Liver (tissue), 9 donors: ENCODE data around the gene ITM2C. TPM values are rescaled to one million over a fixed set of nuclear protein-coding genes. Genes with fewer than 3 reads are reported as not detected.

ENCODE experiments used
- DNase-seq: peaks from one replicate; pipeline ENCODE4 v3.0.0-alpha.2; 2017; ENCODE audit warnings: low spot score
- H3K27ac ChIP-seq, 2 donors: one replicate each; pipeline ENCODE4 v1.7.0; 2013; ENCODE audit warnings: inconsistent platforms in 2 of 2, low read length in 2 of 2, control low read depth in 1 of 2, low read depth in 1 of 2, mild to moderate bottlenecking in 1 of 2
- H3K27me3 ChIP-seq, 4 donors: one replicate each; pipeline versions ENCODE4 v1.6.1 to v1.7.0; 2013; ENCODE audit warnings: low read length in 3 of 4, inconsistent platforms in 1 of 4, mild to moderate bottlenecking in 1 of 4, moderate library complexity in 1 of 4; ENCODE audit not compliant: control insufficient read depth in 4 of 4, insufficient read depth in 4 of 4
- H3K36me3 ChIP-seq, 4 donors: one replicate each; pipeline versions ENCODE4 v1.6.1 to v1.7.0; 2013; ENCODE audit warnings: low read length in 3 of 4, mild to moderate bottlenecking in 3 of 4, low read depth in 1 of 4, moderate library complexity in 1 of 4; ENCODE audit not compliant: control insufficient read depth in 4 of 4, insufficient read depth in 3 of 4
- H3K4me1 ChIP-seq, 4 donors: one replicate each; pipeline versions ENCODE4 v1.6.1 to v1.7.0; 2013; ENCODE audit warnings: low read length in 3 of 4, mild to moderate bottlenecking in 3 of 4, moderate library complexity in 1 of 4; ENCODE audit not compliant: control insufficient read depth in 4 of 4, insufficient read depth in 4 of 4
- H3K4me3 ChIP-seq, 3 donors: one replicate each; pipeline versions ENCODE4 v1.6.1 to v1.7.0; 2013; ENCODE audit warnings: low read length in 3 of 3, control low read depth in 1 of 3, low read depth in 1 of 3, mild to moderate bottlenecking in 1 of 3
- H3K9ac ChIP-seq, 2 donors: one replicate each; pipeline ENCODE4 v1.7.0; 2013; ENCODE audit warnings: low read length in 2 of 2, mild to moderate bottlenecking in 2 of 2, moderate library complexity in 2 of 2, control low read depth in 1 of 2, low read depth in 1 of 2
- H3K9me3 ChIP-seq, 4 donors: one replicate each; pipeline versions ENCODE4 v1.6.1 to v1.7.0; 2013; ENCODE audit warnings: low read length in 3 of 4; ENCODE audit not compliant: control insufficient read depth in 4 of 4
- ATF3 ChIP-seq: IDR thresholded peaks from 2 replicates; pipeline ENCODE4 v1.6.1; 2016; ENCODE audit warnings: antibody characterized with exemption
- CTCF ChIP-seq: fragments of 150-350 bp; IDR thresholded peaks from 2 replicates; pipeline ENCODE4 v1.5.1; 2017; ENCODE audit warnings: improper control_type of control experiment, low read depth, low read length; ENCODE audit not compliant: missing input control
- EGR1 ChIP-seq, 2 donors: IDR thresholded peaks; 2 replicates each; pipeline ENCODE4 v1.6.1; 2016 to 2018; ENCODE audit warnings: antibody characterized with exemption in 2 of 2, low read depth in 2 of 2
- FOXA1 ChIP-seq: IDR thresholded peaks from 2 replicates; pipeline ENCODE4 v1.6.1; 2016; ENCODE audit warnings: antibody characterized with exemption
- FOXA2 ChIP-seq: IDR thresholded peaks from 2 replicates; pipeline ENCODE4 v1.6.1; 2016; ENCODE audit warnings: antibody characterized with exemption
- GABPA ChIP-seq, 2 donors: IDR thresholded peaks in 1 of 2; conservative IDR thresholded peaks in 1 of 2; 2 replicates each; pipeline ENCODE4 v1.6.1; 2016; ENCODE audit warnings: antibody characterized with exemption in 2 of 2, mild to moderate bottlenecking in 1 of 2, moderate library complexity in 1 of 2
- HNF4A ChIP-seq, 2 donors: conservative IDR thresholded peaks; 2 replicates each; pipeline ENCODE4 v1.6.1; 2016; ENCODE audit warnings: antibody characterized with exemption in 2 of 2, mild to moderate bottlenecking in 2 of 2
- HNF4G ChIP-seq: IDR thresholded peaks from 2 replicates; pipeline ENCODE4 v1.6.1; 2016; ENCODE audit warnings: antibody characterized with exemption
- JUND ChIP-seq, 2 donors: IDR thresholded peaks; 2 replicates each; pipeline ENCODE4 v1.6.1; 2016; ENCODE audit warnings: antibody characterized with exemption in 2 of 2
- MAX ChIP-seq: IDR thresholded peaks from 2 replicates; pipeline ENCODE4 v1.6.1; 2016; ENCODE audit warnings: antibody characterized with exemption
- NR2F2 ChIP-seq: IDR thresholded peaks from 2 replicates; pipeline ENCODE4 v1.6.1; 2016; ENCODE audit warnings: antibody characterized with exemption
- RAD21 ChIP-seq, 2 donors: IDR thresholded peaks; 2 replicates each; pipeline ENCODE4 v1.6.1; 2016; ENCODE audit warnings: antibody characterized with exemption in 2 of 2, mild to moderate bottlenecking in 2 of 2
- REST ChIP-seq: IDR thresholded peaks from 2 replicates; pipeline ENCODE4 v1.6.1; 2016; ENCODE audit warnings: antibody characterized with exemption, mild to moderate bottlenecking
- RXRA ChIP-seq, 2 donors: IDR thresholded peaks; 2 replicates each; pipeline ENCODE4 v1.6.1; 2017 to 2018; ENCODE audit warnings: antibody characterized with exemption in 2 of 2, mild to moderate bottlenecking in 1 of 2
- SP1 ChIP-seq: IDR thresholded peaks from 2 replicates; pipeline ENCODE4 v1.6.1; 2018; ENCODE audit warnings: antibody characterized with exemption, mild to moderate bottlenecking
- TAF1 ChIP-seq: conservative IDR thresholded peaks from 2 replicates; pipeline ENCODE4 v1.6.1; 2016; ENCODE audit warnings: antibody characterized with exemption, mild to moderate bottlenecking
- YY1 ChIP-seq: IDR thresholded peaks from 2 replicates; pipeline ENCODE4 v1.6.1; 2016; ENCODE audit warnings: antibody characterized with exemption, mild to moderate bottlenecking
- ZBTB33 ChIP-seq: IDR thresholded peaks from 2 replicates; pipeline ENCODE4 v1.6.1; 2016; ENCODE audit warnings: antibody characterized with exemption
- WGBS: extraction: QIAGEN DNeasy Blood & Tissue Kit; methylation state at CpG from one replicate; pipeline ENCODE4 v1.1.7; 2013; 5-methylcytosine and 5-hydroxymethylcytosine counted together
- polyA plus RNA-seq, 2 donors: library from polyadenylated mRNA; stranded (reverse) in 1 of 2; unstranded in 1 of 2; fragments of 200-250 nt in 1 of 2; fragments of >200 nt in 1 of 2; fragmentation: Nextera tagmentation in 1 of 2; extraction: Ambion mirVana in 1 of 2; gene quantifications; one replicate each; pipeline versions ENCODE4 v1.2.1 to v1.2.3, GENCODE V29; 2013 to 2015
- total RNA-seq, 2 donors: library from RNA; depleted of rRNA; stranded (reverse); fragments of >200 nt; gene quantifications; one replicate each; pipeline ENCODE4 v1.2.3, GENCODE V29; 2014
- donor health status: healthy.
- donor health status: healthy.
- donor health status: healthy.
- donor health status: healthy.
- donor health status: healthy.

ITM2C gene
- total and polyA plus RNA-seq, 4 donors = 13.6 to 45.2 (median 27.6) TPM

DNA sequence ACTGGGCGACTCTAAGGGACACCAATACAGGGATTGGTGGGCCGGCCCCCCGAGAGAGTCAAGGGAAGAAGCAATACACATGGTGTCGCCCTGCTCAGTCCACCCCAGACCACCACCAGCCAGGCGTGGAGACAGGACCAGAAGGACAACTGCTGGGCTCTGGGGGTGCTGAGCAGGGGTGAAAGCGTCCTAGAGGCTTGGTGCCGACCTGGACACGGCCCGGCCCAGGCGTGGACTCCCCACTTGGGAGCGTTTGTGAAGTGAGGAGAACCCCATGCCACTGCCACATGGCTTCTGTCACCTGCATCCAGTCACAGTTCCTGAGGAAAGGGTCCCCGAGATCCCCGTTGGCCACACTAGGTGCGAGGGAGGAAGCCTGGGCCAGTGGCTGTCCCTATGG lies 35.4 kb upstream of the ITM2C start:
- Histone ChIP-seq H3K36me3 (no peaks in the 10 kb centered on the region), H3K4me1 (peaks cover 2 to 9% (median 7%) of the 10 kb centered on the region in 4 donors), H3K9ac (no peak overlapping the region), H3K9me3 (peaks cover 0 to 6% (median 5%) of the 10 kb centered on the region in 4 donors), H3K4me3 (no peak overlapping the region), H3K27me3 (peaks cover 0 to 12% (median 4%) of the 10 kb centered on the region in 4 donors), H3K27ac (no peak overlapping the region)
- WGBS = 97% methylated on average over 14 of the region's 14 CpGs
- no peak for TF ChIP-seq HNF4G
- no peak for TF ChIP-seq MAX
- TF ChIP-seq ZBTB33 = no peak
- TF ChIP-seq JUND (IDR thresholded peaks at IDR 0.05) = no peak
- TF ChIP-seq RAD21 (IDR thresholded peaks at IDR 0.05) = no peak
- TF ChIP-seq EGR1 (IDR thresholded peaks at IDR 0.05; ENCODE audit: low read depth in 2 of 2) = no peak
- no peak for TF ChIP-seq HNF4A (conservative IDR thresholded peaks at IDR 0.05)
- no peak for TF ChIP-seq ATF3
- no peak for TF ChIP-seq FOXA2
- no peak for TF ChIP-seq TAF1
- TF ChIP-seq REST = no peak
- TF ChIP-seq GABPA (IDR thresholded peaks at IDR 0.05 in 1 of 2, conservative IDR thresholded peaks at IDR 0.05 in 1 of 2) = no peak
- no peak for TF ChIP-seq FOXA1
- no peak for TF ChIP-seq CTCF
- TF ChIP-seq RXRA (IDR thresholded peaks at IDR 0.05) = no peak
- no peak for TF ChIP-seq YY1
- TF ChIP-seq SP1 = no peak
- no peak for TF ChIP-seq NR2F2
- DNase-seq = no peak
